ENCODE results near the gene FRMD8.

GRCh38 chr11:65445604-65446445 is 59.4 kb downstream of the FRMD8 start:
- TF ChIP-seq MEF2D (tag; conservative IDR thresholded peaks at IDR 0.05; ENCODE audit: low read depth) (no peak), MYC (IDR thresholded peaks at IDR 0.05; ENCODE audit: low read depth, low read length) (no peak), MYC (CRISPR knock-in tag; IDR thresholded peaks at IDR 0.05; ENCODE audit: borderline replicate concordance, low read depth) (no peak), POLR2A (conservative IDR thresholded peaks at IDR 0.05) (peak; percentile 54; the same call in 1 of the 2 replicates)
- TF ChIP-seq, protein P1, sequence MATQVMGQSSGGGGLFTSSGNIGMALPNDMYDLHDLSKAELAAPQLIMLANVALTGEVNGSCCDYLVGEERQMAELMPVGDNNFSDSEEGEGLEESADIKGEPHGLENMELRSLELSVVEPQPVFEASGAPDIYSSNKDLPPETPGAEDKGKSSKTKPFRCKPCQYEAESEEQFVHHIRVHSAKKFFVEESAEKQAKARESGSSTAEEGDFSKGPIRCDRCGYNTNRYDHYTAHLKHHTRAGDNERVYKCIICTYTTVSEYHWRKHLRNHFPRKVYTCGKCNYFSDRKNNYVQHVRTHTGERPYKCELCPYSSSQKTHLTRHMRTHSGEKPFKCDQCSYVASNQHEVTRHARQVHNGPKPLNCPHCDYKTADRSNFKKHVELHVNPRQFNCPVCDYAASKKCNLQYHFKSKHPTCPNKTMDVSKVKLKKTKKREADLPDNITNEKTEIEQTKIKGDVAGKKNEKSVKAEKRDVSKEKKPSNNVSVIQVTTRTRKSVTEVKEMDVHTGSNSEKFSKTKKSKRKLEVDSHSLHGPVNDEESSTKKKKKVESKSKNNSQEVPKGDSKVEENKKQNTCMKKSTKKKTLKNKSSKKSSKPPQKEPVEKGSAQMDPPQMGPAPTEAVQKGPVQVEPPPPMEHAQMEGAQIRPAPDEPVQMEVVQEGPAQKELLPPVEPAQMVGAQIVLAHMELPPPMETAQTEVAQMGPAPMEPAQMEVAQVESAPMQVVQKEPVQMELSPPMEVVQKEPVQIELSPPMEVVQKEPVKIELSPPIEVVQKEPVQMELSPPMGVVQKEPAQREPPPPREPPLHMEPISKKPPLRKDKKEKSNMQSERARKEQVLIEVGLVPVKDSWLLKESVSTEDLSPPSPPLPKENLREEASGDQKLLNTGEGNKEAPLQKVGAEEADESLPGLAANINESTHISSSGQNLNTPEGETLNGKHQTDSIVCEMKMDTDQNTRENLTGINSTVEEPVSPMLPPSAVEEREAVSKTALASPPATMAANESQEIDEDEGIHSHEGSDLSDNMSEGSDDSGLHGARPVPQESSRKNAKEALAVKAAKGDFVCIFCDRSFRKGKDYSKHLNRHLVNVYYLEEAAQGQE (IDR thresholded peaks at IDR 0.05; ENCODE audit: borderline replicate concordance) = 0 out of 2 replicates have a peak, but pooled peaks have one; percentile 4
- TF ChIP-seq, protein P1 (CRISPR knock-in tag; IDR thresholded peaks at IDR 0.05; ENCODE audit: low read depth) = no peak

All from K562 (cell line).